ENCODE measurements around the gene OST4. TPM values are rescaled to one million over a fixed set of nuclear protein-coding genes. Genes with fewer than 3 reads are reported as not detected.
"Not testable (repeated sequence)": the region's sequence is repeated elsewhere in the genome, so short reads cannot be mapped to it uniquely, and the experiment has no call there.

The OST4 gene
- total RNA-seq, 1 experiment from 2014 or later: 258 TPM

- TF ChIP-seq EZH2phosphoT487 (IDR thresholded peaks at IDR 0.05; ENCODE audit: borderline replicate concordance, low read length): no peak
- no peak for TF ChIP-seq CTCF (conservative IDR thresholded peaks at IDR 0.05; ENCODE audit: low read depth, low read length)
- no peak for TF ChIP-seq EZH2 (IDR thresholded peaks at IDR 0.05; ENCODE audit: low read length, unreplicated experiment)
- TSS peak; percentile 46 for BruUV-seq (replicated peaks)
- H3F3A ChIP-seq (ENCODE audit: low read length, unreplicated experiment): no peaks in the 10 kb centered on the region
- peak overlapping the region; percentile 70 for H2AFZ ChIP-seq (ENCODE audit: low read length)
- no peaks in the 10 kb centered on the region for H3K9me2 ChIP-seq (replicated peaks; ENCODE audit: low read length)
- ATAC-seq (peak; percentile 42), DNase-seq (no peak)
- H3K79me2 ChIP-seq (ENCODE audit: low read length): no peaks in the 10 kb centered on the region
- H3K27ac ChIP-seq (ENCODE audit: low read length): no peak overlapping the region
- no peaks in the 10 kb centered on the region for H3K36me3 ChIP-seq (ENCODE audit: low read depth, low read length)
- H4K20me1 ChIP-seq (ENCODE audit: low read length): no peaks in the 10 kb centered on the region
- H3K9me3 ChIP-seq (ENCODE audit: low read length): no peaks in the 10 kb centered on the region
- H3K4me1 ChIP-seq (ENCODE audit: insufficient read depth, low read length): no peaks in the 10 kb centered on the region
- POLR2A ChIA-PET (ENCODE audit: unreplicated experiment): no interaction called here
- peak overlapping the region; percentile 76 for H3K4me3 ChIP-seq (ENCODE audit: low read length)
- peak overlapping the region; percentile 99 for H3K4me2 ChIP-seq (ENCODE audit: low read length)
- H3K9ac ChIP-seq (ENCODE audit: low read length): peak overlapping the region; percentile 64
- intact Hi-C loops (cut with micrococcal nuclease): no loop called here
- no peaks in the 10 kb centered on the region for H3K27me3 ChIP-seq (ENCODE audit: low read length)
- CTCF ChIA-PET: no interaction called here
These were observed 46.6 kb upstream of the OST4 start for GRCh38 chr2:27117995-27118524.

GRCh38 chr2:27115519-27115918, 44.1 kb upstream of the OST4 start:
- TF ChIP-seq EZH2 (IDR thresholded peaks at IDR 0.05; ENCODE audit: low read length, unreplicated experiment): no peak
- TF ChIP-seq EZH2phosphoT487 (IDR thresholded peaks at IDR 0.05; ENCODE audit: borderline replicate concordance, low read length): no peak
- TF ChIP-seq CTCF (conservative IDR thresholded peaks at IDR 0.05; ENCODE audit: low read depth, low read length): no peak
- Histone ChIP-seq H2AFZ (ENCODE audit: low read length) (no peak overlapping the region), H3K4me3 (ENCODE audit: low read length) (no peak overlapping the region), H3K36me3 (ENCODE audit: low read depth, low read length) (no peaks in the 10 kb centered on the region), H3K9me2 (replicated peaks; ENCODE audit: low read length) (no peaks in the 10 kb centered on the region), H3K27ac (ENCODE audit: low read length) (no peak overlapping the region), H3K79me2 (ENCODE audit: low read length) (no peaks in the 10 kb centered on the region), H4K20me1 (ENCODE audit: low read length) (no peaks in the 10 kb centered on the region), H3K4me1 (ENCODE audit: insufficient read depth, low read length) (no peaks in the 10 kb centered on the region), H3K4me2 (ENCODE audit: low read length) (no peak overlapping the region), H3K27me3 (ENCODE audit: low read length) (no peaks in the 10 kb centered on the region), H3F3A (ENCODE audit: low read length, unreplicated experiment) (no peaks in the 10 kb centered on the region), H3K9me3 (ENCODE audit: low read length) (no peaks in the 10 kb centered on the region), H3K9ac (ENCODE audit: low read length) (no peak overlapping the region)
- ChIA-PET POLR2A (ENCODE audit: unreplicated experiment) (interaction anchor here (0.6 kb wide), 1 partner anchor 132 kb away, joined by 3 read pairs; no protein-coding TSS in a partner anchor), CTCF (no interaction called here)
- ATAC-seq (no peak), DNase-seq (peak; percentile 26)
- intact Hi-C loops (cut with micrococcal nuclease): no loop called here
- BruUV-seq (replicated peaks): no TSS peak

GRCh38 chr2:27111392-27112078, 40.1 kb upstream of the OST4 start:
- intact Hi-C loops (cut with micrococcal nuclease); H3K36me3 ChIP-seq (ENCODE audit: low read depth, low read length); CTCF ChIA-PET; H3K4me2 ChIP-seq (ENCODE audit: low read length); H2AFZ ChIP-seq (ENCODE audit: low read length); BruUV-seq (replicated peaks); H3K27ac ChIP-seq (ENCODE audit: low read length); H3K79me2 ChIP-seq (ENCODE audit: low read length); H4K20me1 ChIP-seq (ENCODE audit: low read length); POLR2A ChIA-PET (ENCODE audit: unreplicated experiment); H3K4me3 ChIP-seq (ENCODE audit: low read length); H3K9ac ChIP-seq (ENCODE audit: low read length); ATAC-seq; H3F3A ChIP-seq (ENCODE audit: low read length, unreplicated experiment); H3K9me3 ChIP-seq (ENCODE audit: low read length); DNase-seq; H3K9me2 ChIP-seq (replicated peaks; ENCODE audit: low read length); H3K4me1 ChIP-seq (ENCODE audit: insufficient read depth, low read length); H3K27me3 ChIP-seq (ENCODE audit: low read length): not testable (repeated sequence)

GRCh38 chr2:27110603-27111352, 39.3 kb upstream of the OST4 start:
- intact Hi-C loops (cut with micrococcal nuclease); DNase-seq; H3K79me2 ChIP-seq (ENCODE audit: low read length); H3K36me3 ChIP-seq (ENCODE audit: low read depth, low read length); H4K20me1 ChIP-seq (ENCODE audit: low read length); H3F3A ChIP-seq (ENCODE audit: low read length, unreplicated experiment); H3K9me3 ChIP-seq (ENCODE audit: low read length); H3K4me2 ChIP-seq (ENCODE audit: low read length); BruUV-seq (replicated peaks); POLR2A ChIA-PET (ENCODE audit: unreplicated experiment); H3K9me2 ChIP-seq (replicated peaks; ENCODE audit: low read length); H3K9ac ChIP-seq (ENCODE audit: low read length); H3K27me3 ChIP-seq (ENCODE audit: low read length); H3K27ac ChIP-seq (ENCODE audit: low read length); H3K4me3 ChIP-seq (ENCODE audit: low read length); CTCF ChIA-PET; ATAC-seq; H2AFZ ChIP-seq (ENCODE audit: low read length); H3K4me1 ChIP-seq (ENCODE audit: insufficient read depth, low read length): not testable (repeated sequence)

Measured in PC-3 (cell line).